Measurements from ENCODE around the gene CDC42BPB. TPM values are rescaled to one million over a fixed set of nuclear protein-coding genes. Genes with fewer than 3 reads are reported as not detected.
A peak's percentile ranks its signal among the peaks of the same experiment; 100 is the strongest.

The CDC42BPB gene
- total RNA-seq, 6 donors from 2014 or later: 108 to 268 (median 124) TPM

- Histone ChIP-seq H3K4me1 (peaks cover 7 to 11% (median 10%) of the 10 kb centered on the region in 4 donors), H3K36me3 (no peaks in the 10 kb centered on the region), H3K4me3 (no peak overlapping the region), H3K27me3 (peaks cover 0 to 12% (median 4%) of the 10 kb centered on the region in 4 donors), H3K9me3 (no peaks in the 10 kb centered on the region), H3K27ac (no peak overlapping the region)
- no peak for DNase-seq
- TF ChIP-seq POLR2A (IDR thresholded peaks at IDR 0.05) (no peak), EP300 (IDR thresholded peaks at IDR 0.05) (no peak), POLR2AphosphoS5 (IDR thresholded peaks at IDR 0.05) (no peak), CTCF (IDR thresholded peaks at IDR 0.05) (no peak)
- WGBS, 2 donors: 53 to 55% methylated on average over 2 of the region's 2 CpGs
- no peak for ATAC-seq (ENCODE audit: low FRiP score in 2 of 2)
These were observed 138.9 kb downstream of the CDC42BPB start for GRCh38 chr14:102918438-102918837.

GRCh38 chr14:102917469-102918211 lies 139.7 kb downstream of the CDC42BPB start:
- Histone ChIP-seq H3K27me3 (peaks cover 0 to 5% (median 0%) of the 10 kb centered on the region in 4 donors), H3K4me3 (no peak overlapping the region), H3K36me3 (no peaks in the 10 kb centered on the region), H3K4me1 (peaks cover 0 to 3% (median 2%) of the 10 kb centered on the region in 4 donors), H3K9me3 (no peaks in the 10 kb centered on the region), H3K27ac (no peak overlapping the region)
- WGBS, 2 donors: 20 to 24% methylated on average over 1 to 6 of the region's 12 CpGs
- ATAC-seq (ENCODE audit: low FRiP score in 2 of 2): peak in 1 of 2 donors; percentile 50
- peak; percentile 58 to 61 for DNase-seq
- TF ChIP-seq CTCF (IDR thresholded peaks at IDR 0.05): peak; percentile 27 to 65 (median 54)
- no peak for TF ChIP-seq POLR2A (IDR thresholded peaks at IDR 0.05)

- DNase-seq: peak in 1 of 2 donors; percentile 42
- Histone ChIP-seq H3K4me1 (no peaks in the 10 kb centered on the region), H3K27me3 (no peaks in the 10 kb centered on the region), H3K27ac (no peak overlapping the region), H3K4me3 (no peak overlapping the region), H3K36me3 (no peaks in the 10 kb centered on the region), H3K9me3 (no peaks in the 10 kb centered on the region)
- no peak for ATAC-seq (ENCODE audit: low FRiP score in 2 of 2)
- 97% methylated on average over 5 of the region's 6 CpGs; no CpG with 5 or more reads in 1 of the 2 donors for WGBS, 2 donors
- no peak for TF ChIP-seq EP300 (IDR thresholded peaks at IDR 0.05)
- TF ChIP-seq CTCF (IDR thresholded peaks at IDR 0.05): no peak
- TF ChIP-seq POLR2AphosphoS5 (IDR thresholded peaks at IDR 0.05): no peak
- no peak for TF ChIP-seq POLR2A (IDR thresholded peaks at IDR 0.05)
These were observed 140.3 kb downstream of the CDC42BPB start for GRCh38 chr14:102917056-102917385.

- peak in 1 of 2 donors; percentile 59 for DNase-seq
- ATAC-seq (ENCODE audit: low FRiP score in 2 of 2): no peak
- no peaks in the 10 kb centered on the region for H3K4me1 ChIP-seq
- no peaks in the 10 kb centered on the region for H3K9me3 ChIP-seq
- H3K27ac ChIP-seq: no peak overlapping the region
- no peak overlapping the region for H3K4me3 ChIP-seq
- no peak for TF ChIP-seq POLR2AphosphoS5 (IDR thresholded peaks at IDR 0.05)
- no peak for TF ChIP-seq EP300 (IDR thresholded peaks at IDR 0.05)
- TF ChIP-seq POLR2A (IDR thresholded peaks at IDR 0.05): no peak
- TF ChIP-seq CTCF (IDR thresholded peaks at IDR 0.05): no peak
- H3K27me3 ChIP-seq: no peaks in the 10 kb centered on the region
- no peaks in the 10 kb centered on the region for H3K36me3 ChIP-seq
- WGBS, 2 donors: 82% methylated on average over 16 to 18 of the region's 18 CpGs
These were observed 140.8 kb downstream of the CDC42BPB start for GRCh38 chr14:102916347-102917055.

Measured in upper lobe of left lung (tissue), 6 donors.